ENCODE data around the gene OLR1.

The OLR1 gene

GRCh38 chr12:10113075-10113474 is 58.9 kb downstream of the OLR1 start:
- no peak overlapping the region for H3K27ac ChIP-seq
- TF ChIP-seq ZFX (IDR thresholded peaks at IDR 0.05) (no peak), CTCF (conservative IDR thresholded peaks at IDR 0.05) (no peak)

GRCh38 chr12:10111451-10111850 is 60.5 kb downstream of the OLR1 start:
- TF ChIP-seq ZFX (IDR thresholded peaks at IDR 0.05) = no peak
- no peak for TF ChIP-seq CTCF (conservative IDR thresholded peaks at IDR 0.05)
- no peak overlapping the region; the same call in 1 of the 2 replicates for H3K27ac ChIP-seq

- no peak overlapping the region for H3K27ac ChIP-seq
- no peak for TF ChIP-seq ZFX (IDR thresholded peaks at IDR 0.05)
- no peak for TF ChIP-seq CTCF (conservative IDR thresholded peaks at IDR 0.05)
Measured at GRCh38 chr12:10110256-10110844, 61.6 kb downstream of the OLR1 start.
